ENCODE measurements around the gene TCAF1.
A peak's percentile ranks its signal among the peaks of the same experiment; 100 is the strongest.

The TCAF1 gene

GRCh38 chr7:143901668-143902331 is at the start of gene TCAF1:
TCAF1 (minus strand) TSS chr7:143902176; CDS start chr7:143876608, 25,568 bp downstream.
- peak; percentile 84 to 91 for DNase-seq

- no peak for DNase-seq
These were observed 46.8 kb upstream of the TCAF1 start for GRCh38 chr7:143948733-143949132.

GRCh38 chr7:143947111-143947510 is 45.1 kb upstream of the TCAF1 start:
- DNase-seq: no peak

GRCh38 chr7:143945423-143945822 is 43.4 kb upstream of the TCAF1 start:
- DNase-seq: no peak

- DNase-seq: no peak
These were observed 36.6 kb upstream of the TCAF1 start for GRCh38 chr7:143938379-143939243.

GRCh38 chr7:143936087-143937009 is 34.4 kb upstream of the TCAF1 start:
- DNase-seq: no peak

GRCh38 chr7:143934526-143935325 is 32.8 kb upstream of the TCAF1 start, which contains the start of gene OR2F2:
OR2F2 (plus strand) TSS chr7:143935233; CDS start chr7:143935233, 0 bp downstream.
- no peak for DNase-seq

GRCh38 chr7:143931739-143932138 is 29.8 kb upstream of the TCAF1 start:
- no peak for DNase-seq

GRCh38 chr7:143929224-143929920 is 27.4 kb upstream of the TCAF1 start:
- no peak for DNase-seq

- DNase-seq: no peak
These were observed 22.9 kb upstream of the TCAF1 start for GRCh38 chr7:143924851-143925250.

GRCh38 chr7:143914938-143915652 is 13.1 kb upstream of the TCAF1 start:
- no peak for DNase-seq

GRCh38 chr7:143913945-143914615 is 12.1 kb upstream of the TCAF1 start:
- DNase-seq: no peak

GRCh38 chr7:143910473-143911248 is 8.7 kb upstream of the TCAF1 start:
- DNase-seq: no peak

- no peak for DNase-seq
These were observed 7.9 kb upstream of the TCAF1 start for GRCh38 chr7:143909863-143910262.

- DNase-seq: no peak
These were observed 6.1 kb upstream of the TCAF1 start for GRCh38 chr7:143908120-143908519.

GRCh38 chr7:143906895-143907294 is 4.9 kb upstream of the TCAF1 start:
- DNase-seq: no peak

GRCh38 chr7:143906151-143906550 is 4.2 kb upstream of the TCAF1 start:
- no peak for DNase-seq

GRCh38 chr7:143905509-143905908 is 3.5 kb upstream of the TCAF1 start:
- no peak for DNase-seq

GRCh38 chr7:143902332-143902899 is 440 bp upstream of the TCAF1 start:
- no peak for DNase-seq

All from SHP77 (cell line).